HL-60 (cell line): ENCODE measurements around the gene DAZL.
"Not testable (repeated sequence)": the region's sequence is repeated elsewhere in the genome, so short reads cannot be mapped to it uniquely, and the experiment has no call there.

Experiments used
- DNase-seq, 2 experiments: peaks; one replicate each; pipeline ENCODE4 v3.0.0-alpha.2; 2010 to 2020; ENCODE audit warnings: low read depth in 1 of 2, low spot score in 1 of 2
- H3K27ac ChIP-seq: fragments of 250-450 bp; sonication (Bioruptor Pico); replicated peaks from 2 replicates; pipeline ENCODE4 v1.5.1; 2020; ENCODE audit warnings: mild to moderate bottlenecking, moderate library complexity
- H3K27me3 ChIP-seq: fragments of 250-450 bp; sonication (Bioruptor Pico); 2 replicates; pipeline ENCODE4 v1.5.1; 2021; ENCODE audit warnings: mild to moderate bottlenecking, moderate library complexity; ENCODE audit not compliant: insufficient read depth, poor library complexity, severe bottlenecking
- H3K4me3 ChIP-seq: replicated peaks from 2 replicates; pipeline ENCODE4 v1.5.1; 2011; ENCODE audit warnings: mild to moderate bottlenecking, control low read depth, low read length; ENCODE audit not compliant: insufficient read depth
- GABPA ChIP-seq: IDR thresholded peaks from 2 replicates; pipeline ENCODE4 v1.6.1; 2012; ENCODE audit warnings: low read depth
- POLR2AphosphoS5 ChIP-seq: IDR thresholded peaks from 2 replicates; pipeline ENCODE4 v1.6.1; 2012; ENCODE audit warnings: low read depth
- REST ChIP-seq: IDR thresholded peaks from 2 replicates; pipeline ENCODE4 v1.6.1; 2012; ENCODE audit warnings: low read depth; ENCODE audit not compliant: insufficient replicate concordance
- SPI1 ChIP-seq: IDR thresholded peaks from 2 replicates; pipeline ENCODE4 v1.6.1; 2012; ENCODE audit warnings: low read depth, mild to moderate bottlenecking, borderline replicate concordance
- TF ChIP-seq, protein P1 (sequence below): IDR thresholded peaks from one replicate; pipeline ENCODE4 v1.5.1; 2011; ENCODE audit warnings: low read length, control low read depth, inconsistent platforms; ENCODE audit not compliant: insufficient read depth

DAZL gene

DNA sequence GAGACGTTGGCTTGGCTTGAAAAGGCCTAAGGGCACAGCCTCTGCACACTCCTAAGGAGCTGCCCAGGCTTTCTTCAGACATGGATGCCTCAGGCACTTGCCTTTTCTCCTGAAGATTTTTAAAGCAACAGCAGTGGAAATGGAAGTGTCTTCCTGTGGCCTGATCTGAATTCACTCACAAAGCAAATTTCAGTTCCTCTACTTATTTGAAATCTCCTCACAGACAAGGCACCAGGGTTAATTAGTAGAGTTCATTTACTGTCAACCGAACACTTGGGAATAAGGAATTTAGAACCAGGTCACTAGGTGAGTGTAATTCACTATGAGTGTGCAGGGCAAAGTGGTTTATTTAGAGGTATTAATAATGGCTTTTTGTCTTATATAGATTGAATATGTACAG, 27.2 kb upstream of the DAZL start:
- TF ChIP-seq SPI1 (no peak), POLR2AphosphoS5 (no peak), GABPA (no peak), REST (no peak)
- TF ChIP-seq, protein P1, sequence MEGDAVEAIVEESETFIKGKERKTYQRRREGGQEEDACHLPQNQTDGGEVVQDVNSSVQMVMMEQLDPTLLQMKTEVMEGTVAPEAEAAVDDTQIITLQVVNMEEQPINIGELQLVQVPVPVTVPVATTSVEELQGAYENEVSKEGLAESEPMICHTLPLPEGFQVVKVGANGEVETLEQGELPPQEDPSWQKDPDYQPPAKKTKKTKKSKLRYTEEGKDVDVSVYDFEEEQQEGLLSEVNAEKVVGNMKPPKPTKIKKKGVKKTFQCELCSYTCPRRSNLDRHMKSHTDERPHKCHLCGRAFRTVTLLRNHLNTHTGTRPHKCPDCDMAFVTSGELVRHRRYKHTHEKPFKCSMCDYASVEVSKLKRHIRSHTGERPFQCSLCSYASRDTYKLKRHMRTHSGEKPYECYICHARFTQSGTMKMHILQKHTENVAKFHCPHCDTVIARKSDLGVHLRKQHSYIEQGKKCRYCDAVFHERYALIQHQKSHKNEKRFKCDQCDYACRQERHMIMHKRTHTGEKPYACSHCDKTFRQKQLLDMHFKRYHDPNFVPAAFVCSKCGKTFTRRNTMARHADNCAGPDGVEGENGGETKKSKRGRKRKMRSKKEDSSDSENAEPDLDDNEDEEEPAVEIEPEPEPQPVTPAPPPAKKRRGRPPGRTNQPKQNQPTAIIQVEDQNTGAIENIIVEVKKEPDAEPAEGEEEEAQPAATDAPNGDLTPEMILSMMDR, result no peak
- Histone ChIP-seq H3K27me3 (no peaks in the 10 kb centered on the region), H3K27ac (no peak overlapping the region), H3K4me3 (no peak overlapping the region)
- no peak for DNase-seq

DNA sequence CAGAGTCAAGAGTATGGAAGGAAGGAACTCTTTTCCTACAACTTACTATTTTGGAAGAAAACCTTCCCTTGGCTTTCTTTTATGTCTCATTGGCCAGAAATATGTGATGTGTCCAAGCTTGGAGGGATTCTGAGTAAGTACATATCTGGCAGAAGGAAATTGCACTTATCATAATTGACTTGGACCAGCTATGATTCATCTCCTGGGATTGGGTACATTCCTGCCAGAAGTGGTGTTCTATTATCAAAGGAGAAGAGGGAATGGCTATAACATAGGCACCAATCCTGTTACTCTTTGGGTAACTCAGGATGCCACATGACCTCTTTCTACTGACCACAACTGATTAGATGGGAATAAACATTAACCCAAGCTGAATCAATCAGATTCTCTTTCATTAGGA, 13.5 kb upstream of the DAZL start:
- no peak overlapping the region for H3K4me3 ChIP-seq
- no peak for DNase-seq
- H3K27me3 ChIP-seq, result no peaks in the 10 kb centered on the region
- no peak for TF ChIP-seq GABPA
- TF ChIP-seq, protein P1, result no peak
- no peak for TF ChIP-seq REST
- TF ChIP-seq POLR2AphosphoS5, result no peak
- H3K27ac ChIP-seq, result no peak overlapping the region

- H3K4me3 ChIP-seq, H3K27ac ChIP-seq, H3K27me3 ChIP-seq: not testable (repeated sequence)
- peak in 1 of 2 experiments; percentile 37 for DNase-seq
- TF ChIP-seq SPI1, result peak; percentile 94
These were observed 11.9 kb upstream of the DAZL start for GRCh38 chr3:16617155-16617554.

- no peak overlapping the region for H3K4me3 ChIP-seq
- no peaks in the 10 kb centered on the region for H3K27me3 ChIP-seq
- H3K27ac ChIP-seq, result no peak overlapping the region
- no peak for DNase-seq
- no peak for TF ChIP-seq SPI1
- no peak for TF ChIP-seq GABPA
- TF ChIP-seq, protein P1, result no peak
- TF ChIP-seq REST, result no peak
- TF ChIP-seq POLR2AphosphoS5, result no peak
These were observed 10.9 kb upstream of the DAZL start for GRCh38 chr3:16616083-16616482.
